ENCODE measurements around the gene SLC44A1.

- TF ChIP-seq CTCF (conservative IDR thresholded peaks at IDR 0.05; ENCODE audit: low read length): no peak
- TF ChIP-seq EZH2phosphoT487 (IDR thresholded peaks at IDR 0.05; ENCODE audit: borderline replicate concordance, low read depth, low read length): no peak
These were observed 36.2 kb downstream of the SLC44A1 start for GRCh38 chr9:105280691-105281090.

Data from OCI-LY7 (cell line).